Fibroblast of lung (primary cell): Measurements from ENCODE around the gene EIF2D. TPM values are rescaled to one million over a fixed set of nuclear protein-coding genes. Genes with fewer than 3 reads are reported as not detected.

ENCODE experiments used
- DNase-seq, 2 donors: peaks; one replicate each; pipeline versions ENCODE4 v3.0.0 to v3.0.0-alpha.2; 2010; ENCODE audit warnings: low read depth in 2 of 2
- H2AFZ ChIP-seq: 2 replicates; pipeline ENCODE4 v1.5.1; 2012; ENCODE audit warnings: low read length, control low read depth, inconsistent platforms
- H3K27ac ChIP-seq: 2 replicates; pipeline ENCODE4 v1.5.1; 2011; ENCODE audit warnings: low read length, control low read depth; ENCODE audit not compliant: insufficient read depth
- H3K27me3 ChIP-seq: 2 replicates; pipeline ENCODE4 v1.5.1; 2011; ENCODE audit warnings: mild to moderate bottlenecking, low read length; ENCODE audit not compliant: control insufficient read depth, insufficient read depth
- H3K36me3 ChIP-seq: 2 replicates; pipeline ENCODE4 v1.5.1; 2011; ENCODE audit warnings: low read length; ENCODE audit not compliant: control insufficient read depth, insufficient read depth
- H3K4me1 ChIP-seq: 2 replicates; pipeline ENCODE4 v1.5.1; 2011; ENCODE audit warnings: low read length; ENCODE audit not compliant: control insufficient read depth, insufficient read depth; ENCODE audit errors: extremely low read depth
- H3K4me2 ChIP-seq: 2 replicates; pipeline ENCODE4 v1.5.1; 2011; ENCODE audit warnings: low read length, control low read depth; ENCODE audit not compliant: insufficient read depth; ENCODE audit errors: extremely low read depth
- H3K4me3 ChIP-seq, 4 experiments: fragments of 200-600 bp in 1 of 4; sonication (generic) in 1 of 4; replicated peaks in 1 of 4; 2 replicates each; pipeline ENCODE4 v1.5.1; 2011 to 2016; ENCODE audit warnings: low read length in 4 of 4, low read depth in 3 of 4, mild to moderate bottlenecking in 3 of 4, control low read depth in 2 of 4, inconsistent platforms in 1 of 4, mixed read lengths in 1 of 4; ENCODE audit not compliant: insufficient read depth in 1 of 4; ENCODE audit errors: control extremely low read depth in 1 of 4
- H3K79me2 ChIP-seq: 2 replicates; pipeline ENCODE4 v1.5.1; 2012; ENCODE audit warnings: mild to moderate bottlenecking, low read length, inconsistent platforms; ENCODE audit not compliant: control insufficient read depth, insufficient read depth
- H3K9ac ChIP-seq: 2 replicates; pipeline ENCODE4 v1.5.1; 2011; ENCODE audit warnings: mild to moderate bottlenecking, low read length, control low read depth; ENCODE audit not compliant: insufficient read depth
- H3K9me3 ChIP-seq: 2 replicates; pipeline ENCODE4 v1.5.1; 2012; ENCODE audit warnings: low read depth, low read length; ENCODE audit not compliant: control insufficient read depth, insufficient read depth
- H4K20me1 ChIP-seq: 2 replicates; pipeline ENCODE4 v1.5.1; 2011; ENCODE audit warnings: low read length; ENCODE audit not compliant: control insufficient read depth, insufficient read depth; ENCODE audit errors: extremely low read depth
- EZH2 ChIP-seq: IDR thresholded peaks from 2 replicates; pipeline ENCODE4 v1.5.1; 2012; ENCODE audit warnings: low read length, control low read depth, mild to moderate bottlenecking; ENCODE audit errors: missing control alignments
- polyA plus RNA-seq, 2 donors: library from polyadenylated mRNA; depleted of rRNA in 1 of 2; stranded (reverse) in 1 of 2; unstranded in 1 of 2; fragments of >200 nt; gene quantifications; 2 replicates each; pipeline ENCODE4 v1.2.1, GENCODE V29; 2011 to 2012; ENCODE audit warnings: missing spikeins in 1 of 2
- total RNA-seq: library from RNA; depleted of rRNA; stranded (reverse); fragments of >200 nt; gene quantifications from 2 replicates; pipeline ENCODE4 v1.2.1, GENCODE V29; 2014
- TF ChIP-seq, protein P1 (sequence below), 2 donors: IDR thresholded peaks in 1 of 2; conservative IDR thresholded peaks in 1 of 2; 1 replicate in 1 of 2; 2 replicates in 1 of 2; pipeline ENCODE4 v1.5.1; 2011 to 2012; ENCODE audit warnings: low read length in 2 of 2, control low read depth in 1 of 2, inconsistent platforms in 1 of 2, low read depth in 1 of 2, mild to moderate bottlenecking in 1 of 2

The EIF2D gene
- total and polyA plus RNA-seq, 2 donors (not counting 1 experiment from before 2014, with no cell fraction given): 53.0 to 59.8 TPM

DNA sequence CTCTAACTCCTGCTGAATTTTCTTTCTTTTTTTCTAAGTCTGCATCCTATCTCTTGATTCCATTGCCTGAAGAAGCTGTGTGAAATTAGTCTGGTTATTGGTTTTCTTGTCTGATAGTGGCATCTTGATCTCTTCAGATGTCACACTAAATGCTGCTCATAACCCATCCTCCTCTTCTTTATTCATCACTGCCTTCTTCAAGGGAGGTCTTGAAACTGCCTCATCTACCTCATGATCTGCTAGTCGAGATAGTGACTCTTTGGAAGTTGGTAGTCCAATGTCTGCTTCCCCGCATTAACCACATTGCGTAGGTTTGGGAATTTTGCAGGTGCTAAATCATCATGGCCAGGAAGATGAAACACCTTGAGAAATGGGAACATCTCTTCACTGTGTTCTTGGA lies 38.7 kb upstream of the EIF2D start:
- Histone ChIP-seq H3K4me1 (no peaks in the 10 kb centered on the region), H3K27ac (no peak overlapping the region), H3K4me3 (no peak overlapping the region), H3K4me2 (no peak overlapping the region), H3K27me3 (no peaks in the 10 kb centered on the region), H3K9me3 (no peaks in the 10 kb centered on the region), H2AFZ (no peak overlapping the region), H4K20me1 (no peaks in the 10 kb centered on the region), H3K36me3 (peaks cover 8% of the 10 kb centered on the region), H3K79me2 (no peaks in the 10 kb centered on the region), H3K9ac (no peak overlapping the region)
- TF ChIP-seq, protein P1, sequence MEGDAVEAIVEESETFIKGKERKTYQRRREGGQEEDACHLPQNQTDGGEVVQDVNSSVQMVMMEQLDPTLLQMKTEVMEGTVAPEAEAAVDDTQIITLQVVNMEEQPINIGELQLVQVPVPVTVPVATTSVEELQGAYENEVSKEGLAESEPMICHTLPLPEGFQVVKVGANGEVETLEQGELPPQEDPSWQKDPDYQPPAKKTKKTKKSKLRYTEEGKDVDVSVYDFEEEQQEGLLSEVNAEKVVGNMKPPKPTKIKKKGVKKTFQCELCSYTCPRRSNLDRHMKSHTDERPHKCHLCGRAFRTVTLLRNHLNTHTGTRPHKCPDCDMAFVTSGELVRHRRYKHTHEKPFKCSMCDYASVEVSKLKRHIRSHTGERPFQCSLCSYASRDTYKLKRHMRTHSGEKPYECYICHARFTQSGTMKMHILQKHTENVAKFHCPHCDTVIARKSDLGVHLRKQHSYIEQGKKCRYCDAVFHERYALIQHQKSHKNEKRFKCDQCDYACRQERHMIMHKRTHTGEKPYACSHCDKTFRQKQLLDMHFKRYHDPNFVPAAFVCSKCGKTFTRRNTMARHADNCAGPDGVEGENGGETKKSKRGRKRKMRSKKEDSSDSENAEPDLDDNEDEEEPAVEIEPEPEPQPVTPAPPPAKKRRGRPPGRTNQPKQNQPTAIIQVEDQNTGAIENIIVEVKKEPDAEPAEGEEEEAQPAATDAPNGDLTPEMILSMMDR (conservative IDR thresholded peaks at IDR 0.05 in 1 of 2, IDR thresholded peaks at IDR 0.05 in 1 of 2; ENCODE audit: low read depth in 1 of 2, low read length in 2 of 2): no peak
- no peak for TF ChIP-seq EZH2
- DNase-seq: no peak

DNA sequence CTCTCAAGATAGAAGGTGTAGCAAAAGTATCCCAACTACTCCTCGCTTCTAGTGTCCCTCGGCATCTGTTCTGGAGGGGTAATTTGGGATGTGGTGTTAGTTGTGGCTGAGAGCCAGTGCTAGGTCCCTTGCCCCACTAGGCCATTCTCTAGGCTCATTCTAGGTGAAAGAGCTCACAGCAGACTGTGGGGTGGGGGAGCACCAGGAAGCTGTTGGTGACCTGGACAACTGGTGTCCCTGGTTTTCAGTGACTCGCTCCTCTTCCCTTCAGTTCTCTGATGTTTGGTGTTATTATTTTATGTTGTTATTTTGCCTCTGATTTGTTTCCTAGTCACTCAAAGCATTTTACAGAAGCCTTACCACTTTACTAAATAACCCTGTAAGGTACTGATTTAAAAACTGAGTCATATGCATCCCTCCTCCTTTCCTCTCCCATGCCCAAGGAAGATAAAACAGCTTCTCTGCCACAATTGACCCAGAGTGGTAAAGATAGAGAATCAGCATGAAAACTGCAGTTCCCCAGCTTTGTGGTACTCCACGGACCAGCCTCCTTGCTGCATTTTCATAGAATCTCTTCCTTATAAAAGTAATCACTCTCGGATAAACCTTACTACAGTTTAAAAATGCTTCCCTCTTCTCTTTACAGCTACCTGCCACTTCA lies 37.1 kb upstream of the EIF2D start:
- TF ChIP-seq, protein P1 (conservative IDR thresholded peaks at IDR 0.05 in 1 of 2, IDR thresholded peaks at IDR 0.05 in 1 of 2; ENCODE audit: low read depth in 1 of 2, low read length in 2 of 2): no peak
- TF ChIP-seq EZH2: no peak
- DNase-seq: no peak
- Histone ChIP-seq H3K4me3 (no peak overlapping the region), H3K9ac (no peak overlapping the region), H3K9me3 (no peaks in the 10 kb centered on the region), H2AFZ (no peak overlapping the region), H3K36me3 (peaks cover 8% of the 10 kb centered on the region), H3K27ac (no peak overlapping the region), H3K4me2 (no peak overlapping the region), H3K79me2 (no peaks in the 10 kb centered on the region), H4K20me1 (no peaks in the 10 kb centered on the region), H3K4me1 (no peaks in the 10 kb centered on the region), H3K27me3 (no peaks in the 10 kb centered on the region)

DNA sequence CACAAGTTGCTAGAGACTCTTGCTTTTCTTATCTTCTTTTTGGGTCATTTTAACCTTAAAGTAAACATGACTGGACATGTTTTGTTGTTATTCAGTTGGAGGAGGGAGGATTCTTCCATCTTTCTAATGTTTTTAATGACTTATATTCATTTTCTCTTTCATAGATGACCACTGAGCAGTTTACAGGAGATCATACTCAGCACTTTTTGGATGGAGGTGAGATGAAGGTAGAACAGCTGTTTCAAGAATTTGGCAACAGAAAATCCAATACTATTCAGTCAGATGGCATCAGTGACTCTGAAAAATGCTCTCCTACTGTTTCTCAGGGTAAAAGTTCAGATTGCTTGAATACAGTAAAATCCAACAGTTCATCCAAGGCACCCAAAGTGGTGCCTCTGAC lies 35.0 kb upstream of the EIF2D start:
- H3K4me3 ChIP-seq: no peak overlapping the region

More for the DNA sequence above, 35.0 kb upstream of the EIF2D start:
- no peak overlapping the region for H3K4me2 ChIP-seq
- no peak for DNase-seq
- no peak overlapping the region for H3K27ac ChIP-seq
- no peaks in the 10 kb centered on the region for H3K27me3 ChIP-seq
- H3K9me3 ChIP-seq: no peaks in the 10 kb centered on the region
- no peak overlapping the region for H2AFZ ChIP-seq
- TF ChIP-seq, protein P1 (conservative IDR thresholded peaks at IDR 0.05 in 1 of 2, IDR thresholded peaks at IDR 0.05 in 1 of 2; ENCODE audit: low read depth in 1 of 2, low read length in 2 of 2): no peak
- TF ChIP-seq EZH2: no peak
- peaks cover 8% of the 10 kb centered on the region for H3K36me3 ChIP-seq
- no peaks in the 10 kb centered on the region for H3K4me1 ChIP-seq
- no peaks in the 10 kb centered on the region for H3K79me2 ChIP-seq
- no peaks in the 10 kb centered on the region for H4K20me1 ChIP-seq
- H3K9ac ChIP-seq: no peak overlapping the region
